ENCODE measurements around the gene CDH23. TPM values are rescaled to one million over a fixed set of nuclear protein-coding genes. Genes with fewer than 3 reads are reported as not detected.

The CDH23 gene
- total and polyA plus RNA-seq, 9 of the 15 experiments (the other 6 are each of a cell fraction or from before 2014, with no cell fraction given), result 0.18 to 1.2 (median 0.47) TPM

DNA sequence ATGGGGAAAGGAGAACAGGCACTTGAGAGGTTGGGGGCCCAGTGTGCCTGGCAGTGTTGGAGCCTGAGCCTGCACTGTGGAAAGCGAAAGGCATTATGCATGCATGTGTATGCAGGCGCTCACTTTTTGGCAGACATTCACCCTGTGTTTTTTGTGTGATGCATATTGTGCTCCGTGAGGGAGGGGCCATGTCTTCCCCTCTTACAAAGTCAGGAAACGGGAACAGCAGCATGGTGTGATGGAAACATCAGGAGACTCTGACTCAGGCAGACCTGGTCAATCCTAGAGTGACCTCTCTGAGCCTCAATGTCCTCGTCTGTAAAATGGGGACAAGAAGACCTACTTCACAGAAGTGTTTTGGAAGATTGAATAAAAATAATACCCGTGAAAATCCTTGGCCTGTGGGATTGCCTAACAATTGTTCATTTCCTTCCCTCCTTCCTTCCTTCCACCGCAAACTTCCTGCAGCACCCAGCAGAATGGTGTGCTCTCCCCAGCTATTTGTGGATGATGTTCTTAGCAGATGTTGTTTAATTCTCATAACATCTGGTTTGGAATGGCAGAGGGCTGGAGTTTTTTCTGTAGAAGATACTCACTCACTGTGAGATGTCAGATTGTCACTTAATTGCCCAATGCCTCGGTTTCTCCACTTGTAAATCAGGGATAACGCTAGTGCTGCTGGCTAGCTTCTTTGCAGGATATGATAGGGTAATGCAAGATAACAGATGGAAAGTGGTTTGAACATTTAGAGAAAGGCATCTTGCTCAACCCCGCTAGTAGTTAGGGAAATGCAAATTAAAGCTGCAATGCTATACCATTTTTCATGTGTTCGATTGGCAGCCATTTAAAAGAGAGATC is 39.8 kb downstream of the CDH23 start:
- in situ Hi-C loops (cut with MboI) (no loop called here), intact Hi-C loops (cut with micrococcal nuclease) (no loop called here)
- H3K36me3 ChIP-seq (ENCODE audit: control insufficient read depth, insufficient read depth, low read length), result no peaks in the 10 kb centered on the region
- no peak overlapping the region for H3K4me3 ChIP-seq
- no peak overlapping the region for H3K9ac ChIP-seq (ENCODE audit: insufficient read depth in 1 of 2, low read depth in 2 of 2, low read length in 2 of 2)
- peaks cover 4% of the 10 kb centered on the region; the same call in 1 of the 2 replicates for H4K20me1 ChIP-seq (replicated peaks; ENCODE audit: control insufficient read depth, insufficient read depth, low read length)
- H3K9me3 ChIP-seq (replicated peaks; ENCODE audit: control insufficient read depth, insufficient read depth, low read depth, low read length), result no peaks in the 10 kb centered on the region
- no TSS peak for BruUV-seq (replicated peaks)
- WGBS (ENCODE audit: insufficient coverage, low coverage, missing lambda C conversion rate), result 1% methylated on average over 11 of the region's 11 CpGs
- H3K4me2 ChIP-seq (ENCODE audit: insufficient read depth, low read length), result no peak overlapping the region
- no peaks in the 10 kb centered on the region for H3K9me1 ChIP-seq (ENCODE audit: control insufficient read depth, insufficient read depth, low read length)
- no peak overlapping the region for H3K27ac ChIP-seq (ENCODE audit: extremely low read depth, low read depth, low read length)
- no peak for DNase-seq (ENCODE audit: extremely low read depth in 1 of 4, low spot score in 3 of 4)
- H3K27me3 ChIP-seq (ENCODE audit: control insufficient read depth in 2 of 2, insufficient read depth in 2 of 2, low read length in 2 of 2), result peaks cover 28 to 76% of the 10 kb centered on the region in 2 experiments
- FAIRE-seq, result no peak
- no peak overlapping the region for H2AFZ ChIP-seq (ENCODE audit: low read depth, low read length)
- ATAC-seq, result no peak
- ChIA-PET POLR2A (interaction anchor here (0.6 to 1.4 kb wide), 4 partner anchors 9 to 41 kb away, joined by 3 to 4 read pairs (median 3); no protein-coding TSS in a partner anchor), CTCF (ENCODE audit: low intra/inter-chr PET ratio) (no interaction called here)
- H3K4me1 ChIP-seq (replicated peaks in 1 of 2; ENCODE audit: control insufficient read depth in 2 of 2, insufficient read depth in 2 of 2, low read length in 2 of 2), result no peaks in the 10 kb centered on the region
- H3K79me2 ChIP-seq (ENCODE audit: control insufficient read depth, insufficient read depth, low read length), result no peaks in the 10 kb centered on the region
- TF ChIP-seq ESRRA (IDR thresholded peaks at IDR 0.05; ENCODE audit: borderline replicate concordance, low read depth) (peak; percentile 97), NFYB (IDR thresholded peaks at IDR 0.05; ENCODE audit: extremely low read depth, insufficient read length) (no peak), MYNN (IDR thresholded peaks at IDR 0.05) (no peak), MYNN (CRISPR knock-in tag; IDR thresholded peaks at IDR 0.05) (no peak), CREB1 (IDR thresholded peaks at IDR 0.05) (no peak), CREB1 (CRISPR knock-in tag; IDR thresholded peaks at IDR 0.05) (no peak), MXI1 (IDR thresholded peaks at IDR 0.05; ENCODE audit: low read depth, low read length) (no peak), NFRKB (IDR thresholded peaks at IDR 0.05; ENCODE audit: low read depth) (no peak), MAFG (tag; conservative IDR thresholded peaks at IDR 0.05) (no peak), NEUROD1 (IDR thresholded peaks at IDR 0.05; ENCODE audit: borderline replicate concordance, low read depth, low read length, partially characterized antibody) (no peak), ZNF311 (CRISPR knock-in tag; IDR thresholded peaks at IDR 0.05) (no peak), POLR2B (IDR thresholded peaks at IDR 0.05; ENCODE audit: low read depth, partially characterized antibody) (no peak), SETDB1 (IDR thresholded peaks at IDR 0.05; ENCODE audit: low read length) (no peak), MCM3 (IDR thresholded peaks at IDR 0.05) (no peak), RBM25 (IDR thresholded peaks at IDR 0.05; ENCODE audit: low read depth, low read length, severe bottlenecking) (peak; percentile 58), BCOR (IDR thresholded peaks at IDR 0.05) (0 out of 2 replicates have a peak, but pooled peaks have one; percentile 51), KLF10 (CRISPR knock-in tag; IDR thresholded peaks at IDR 0.05) (no peak), ADNP (tag; IDR thresholded peaks at IDR 0.05) (peak; percentile 30; the same call in 1 of the 2 replicates)
- TF ChIP-seq, protein P1, sequence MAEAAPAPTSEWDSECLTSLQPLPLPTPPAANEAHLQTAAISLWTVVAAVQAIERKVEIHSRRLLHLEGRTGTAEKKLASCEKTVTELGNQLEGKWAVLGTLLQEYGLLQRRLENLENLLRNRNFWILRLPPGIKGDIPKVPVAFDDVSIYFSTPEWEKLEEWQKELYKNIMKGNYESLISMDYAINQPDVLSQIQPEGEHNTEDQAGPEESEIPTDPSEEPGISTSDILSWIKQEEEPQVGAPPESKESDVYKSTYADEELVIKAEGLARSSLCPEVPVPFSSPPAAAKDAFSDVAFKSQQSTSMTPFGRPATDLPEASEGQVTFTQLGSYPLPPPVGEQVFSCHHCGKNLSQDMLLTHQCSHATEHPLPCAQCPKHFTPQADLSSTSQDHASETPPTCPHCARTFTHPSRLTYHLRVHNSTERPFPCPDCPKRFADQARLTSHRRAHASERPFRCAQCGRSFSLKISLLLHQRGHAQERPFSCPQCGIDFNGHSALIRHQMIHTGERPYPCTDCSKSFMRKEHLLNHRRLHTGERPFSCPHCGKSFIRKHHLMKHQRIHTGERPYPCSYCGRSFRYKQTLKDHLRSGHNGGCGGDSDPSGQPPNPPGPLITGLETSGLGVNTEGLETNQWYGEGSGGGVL (CRISPR knock-in tag; IDR thresholded peaks at IDR 0.05), result no peak
- TF ChIP-seq, protein P2, sequence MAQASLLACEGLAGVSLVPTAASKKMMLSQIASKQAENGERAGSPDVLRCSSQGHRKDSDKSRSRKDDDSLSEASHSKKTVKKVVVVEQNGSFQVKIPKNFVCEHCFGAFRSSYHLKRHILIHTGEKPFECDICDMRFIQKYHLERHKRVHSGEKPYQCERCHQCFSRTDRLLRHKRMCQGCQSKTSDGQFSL (CRISPR knock-in tag; IDR thresholded peaks at IDR 0.05), result no peak
- TF ChIP-seq, protein P2 (tag; IDR thresholded peaks at IDR 0.05), result no peak
